A549 (cell line): ENCODE measurements around the gene NOD2. TPM values are rescaled to one million over a fixed set of nuclear protein-coding genes. Genes with fewer than 3 reads are reported as not detected.

Source experiments
- ATAC-seq, 2 experiments: fragments of 200-7000 bp in 1 of 2; fragments of >200 bp in 1 of 2; cut with Nextera tagmentation in 1 of 2; cut with Tn5 transposase in 1 of 2; 3 replicates each; pipeline versions ENCODE4 v1.8.0 to v1.9.1; 2018 to 2020; ENCODE audit warnings: mild to moderate bottlenecking in 1 of 2, moderate library complexity in 1 of 2
- CTCF ChIA-PET: fragments of 300-600 bp; sonication (Branson Sonifier 250); formaldehyde crosslinking; extraction: SDS; loops from one replicate; lab custom pipeline; 2021; ENCODE audit warnings: antibody characterized with exemption, inconsistent platforms; lab: Yijun Ruan, JAX
- POLR2A ChIA-PET: fragments of 350-600 bp; formaldehyde crosslinking; extraction: SDS; loops from one replicate; lab custom pipeline; 2021; ENCODE audit warnings: antibody characterized with exemption, inconsistent platforms; lab: Yijun Ruan, JAX
- DNase-seq, 2 experiments: peaks; one replicate each; pipeline versions ENCODE4 v3.0.0 to v3.0.0-alpha.2; 2011 to 2016; ENCODE audit warnings: low read depth in 1 of 2, low spot score in 1 of 2
- FAIRE-seq: peaks from 2 replicates; lab custom pipeline; 2011; peaks lifted over from hg19 to GRCh38; lab: Jason Lieb, UNC
- H3K27ac ChIP-seq, 2 experiments: fragments of >200 bp; sonication (Bioruptor Twin); formaldehyde crosslinking; 3 replicates each; pipeline ENCODE4 v1.5.1; 2016 to 2017
- H3K4me1 ChIP-seq: fragments of >200 bp; sonication (Bioruptor Twin); formaldehyde crosslinking; 3 replicates; pipeline ENCODE4 v1.6.1; 2016
- H3K4me2 ChIP-seq: fragments of >200 bp; sonication (Bioruptor Twin); formaldehyde crosslinking; 3 replicates; pipeline ENCODE4 v1.6.1; 2016
- H3K4me3 ChIP-seq: fragments of >200 bp; sonication (Bioruptor Twin); formaldehyde crosslinking; 3 replicates; pipeline ENCODE4 v1.5.1; 2016
- H3K9me3 ChIP-seq: fragments of >200 bp; sonication (Bioruptor Twin); formaldehyde crosslinking; 3 replicates; pipeline ENCODE4 v1.6.1; 2016
- ATOH8 ChIP-seq: fragments of 250-450 bp; sonication (Bioruptor Pico); IDR thresholded peaks from 2 replicates; pipeline ENCODE4 v1.5.0; 2020; ENCODE audit warnings: low read depth, mild to moderate bottlenecking, moderate library complexity
- BHLHE40 ChIP-seq: IDR thresholded peaks from 2 replicates; pipeline ENCODE4 v1.6.1; 2012; ENCODE audit warnings: low read depth, low read length, inconsistent platforms
- CBX2 ChIP-seq: fragments of 200-600 bp; sonication (generic); IDR thresholded peaks from 2 replicates; pipeline ENCODE4 v1.6.1; 2016; ENCODE audit warnings: low read depth, mild to moderate bottlenecking, borderline replicate concordance
- CHD4 ChIP-seq: fragments of 200-600 bp; sonication (generic); IDR thresholded peaks from 2 replicates; pipeline ENCODE4 v1.6.1; 2016; ENCODE audit warnings: antibody characterized with exemption, mild to moderate bottlenecking, borderline replicate concordance
- EP300 ChIP-seq, 2 experiments: fragments of >200 bp; sonication (Bioruptor Twin); formaldehyde crosslinking; IDR thresholded peaks; 2 replicates in 1 of 2; 3 replicates in 1 of 2; pipeline ENCODE4 v1.6.1; 2016 to 2017
- ESRRA ChIP-seq: fragments of 150-350 bp; IDR thresholded peaks from 2 replicates; pipeline ENCODE4 v1.6.1; 2014; ENCODE audit warnings: mild to moderate bottlenecking, low read length, borderline replicate concordance
- FOSB ChIP-seq: fragments of 250-450 bp; sonication (Bioruptor Pico); IDR thresholded peaks from 2 replicates; pipeline ENCODE4 v1.5.0; 2020; ENCODE audit warnings: mild to moderate bottlenecking, moderate library complexity
- FOSL2 ChIP-seq, 2 experiments: fragments of 450-650 bp in 1 of 2; fragments of >200 bp in 1 of 2; sonication (Bioruptor Twin) in 1 of 2; formaldehyde crosslinking; IDR thresholded peaks; 2 replicates each; pipeline versions ENCODE4 v1.5.0 to v1.6.1; 2016 to 2020; ENCODE audit warnings: mild to moderate bottlenecking in 1 of 2, moderate library complexity in 1 of 2
- GATA3 ChIP-seq: IDR thresholded peaks from 2 replicates; pipeline ENCODE4 v1.6.1; 2012; ENCODE audit warnings: borderline replicate concordance
- HDAC2 ChIP-seq: fragments of 200-600 bp; sonication (generic); IDR thresholded peaks from 2 replicates; pipeline ENCODE4 v1.6.1; 2016
- HES2 ChIP-seq: fragments of >200 bp; sonication (Bioruptor Twin); formaldehyde crosslinking; IDR thresholded peaks from 2 replicates; pipeline ENCODE4 v1.6.1; 2016
- HEYL ChIP-seq: fragments of 250-450 bp; sonication (Bioruptor Pico); IDR thresholded peaks from 2 replicates; pipeline ENCODE4 v1.8.0; 2021; ENCODE audit warnings: mild to moderate bottlenecking, moderate library complexity
- JUNB ChIP-seq: fragments of >200 bp; sonication (Bioruptor Twin); formaldehyde crosslinking; IDR thresholded peaks from 2 replicates; pipeline ENCODE4 v1.6.1; 2016
- MAFK ChIP-seq: fragments of 450-650 bp; IDR thresholded peaks from 2 replicates; pipeline ENCODE4 v1.6.1; 2014; ENCODE audit not compliant: partially characterized antibody
- MAZ ChIP-seq: fragments of 150-350 bp; IDR thresholded peaks from 2 replicates; pipeline ENCODE4 v1.6.1; 2014; ENCODE audit warnings: antibody characterized with exemption, low read depth, low read length, borderline replicate concordance
- NFE2L2 ChIP-seq: fragments of 150-350 bp; conservative IDR thresholded peaks from 2 replicates; pipeline ENCODE4 v1.6.1; 2014; ENCODE audit warnings: low read length
- NPAS2 ChIP-seq: fragments of 250-450 bp; sonication (Bioruptor Pico); IDR thresholded peaks from 2 replicates; pipeline ENCODE4 v1.8.0; 2022; ENCODE audit warnings: mild to moderate bottlenecking, moderate library complexity, borderline replicate concordance
- POLR2A ChIP-seq: IDR thresholded peaks from 2 replicates; pipeline ENCODE4 v1.6.1; 2012; ENCODE audit warnings: mild to moderate bottlenecking, low read length
- RCOR1 ChIP-seq: fragments of 150-350 bp; IDR thresholded peaks from 2 replicates; pipeline ENCODE4 v1.6.1; 2014; ENCODE audit warnings: antibody characterized with exemption, low read length, low read depth
- RFX5 ChIP-seq: fragments of 450-650 bp; IDR thresholded peaks from 2 replicates; pipeline ENCODE4 v1.7.1; 2014; ENCODE audit warnings: antibody characterized with exemption, mild to moderate bottlenecking, moderate library complexity
- RNF2 ChIP-seq: fragments of 200-600 bp; sonication (generic); IDR thresholded peaks from 2 replicates; pipeline ENCODE4 v1.6.1; 2016; ENCODE audit warnings: low read depth, mild to moderate bottlenecking, antibody characterized with exemption, moderate library complexity, borderline replicate concordance
- SREBF2 ChIP-seq: fragments of 450-650 bp; IDR thresholded peaks from 2 replicates; pipeline ENCODE4 v1.6.1; 2014; ENCODE audit warnings: mild to moderate bottlenecking, moderate library complexity
- TP53 ChIP-seq: fragments of 250-450 bp; sonication (Bioruptor Pico); IDR thresholded peaks from 2 replicates; pipeline ENCODE4 v1.5.0; 2021; ENCODE audit warnings: mild to moderate bottlenecking, moderate library complexity
- USF2 ChIP-seq: fragments of 450-650 bp; IDR thresholded peaks from 2 replicates; pipeline ENCODE4 v1.6.1; 2014; ENCODE audit warnings: antibody characterized with exemption
- ZSCAN20 ChIP-seq: fragments of 250-450 bp; sonication (Bioruptor Pico); IDR thresholded peaks from 2 replicates; pipeline ENCODE4 v1.8.0; 2022; ENCODE audit warnings: mild to moderate bottlenecking, moderate library complexity
- WGBS: methylation state at CpG from one replicate; pipeline ENCODE4 v1.1.6; 2017; ENCODE audit errors: missing lambda C conversion rate; 5-methylcytosine and 5-hydroxymethylcytosine counted together
- polyA plus RNA-seq, 4 experiments: library from polyadenylated mRNA; depleted of rRNA in 3 of 4; stranded (reverse); fragments of >200 nt; fragmentation: RNase III in 1 of 4; extraction: RNeasy Plus Mini Kit Qiagen cat#74134 plus additional on column Dnase treatment in 1 of 4; gene quantifications; 2 replicates in 3 of 4; 3 replicates in 1 of 4; pipeline ENCODE4 v1.2.3, GENCODE V29; 2011 to 2017
- TF ChIP-seq, protein P1 (sequence below): IDR thresholded peaks from 2 replicates; pipeline ENCODE4 v1.6.1; 2012
- TF ChIP-seq, protein P2 (sequence below): IDR thresholded peaks from 2 replicates; pipeline ENCODE4 v1.6.1; 2012

NOD2 gene
- polyA plus RNA-seq, 2 of the 4 experiments (the other 2 are of a cell fraction) = not detected

DNA sequence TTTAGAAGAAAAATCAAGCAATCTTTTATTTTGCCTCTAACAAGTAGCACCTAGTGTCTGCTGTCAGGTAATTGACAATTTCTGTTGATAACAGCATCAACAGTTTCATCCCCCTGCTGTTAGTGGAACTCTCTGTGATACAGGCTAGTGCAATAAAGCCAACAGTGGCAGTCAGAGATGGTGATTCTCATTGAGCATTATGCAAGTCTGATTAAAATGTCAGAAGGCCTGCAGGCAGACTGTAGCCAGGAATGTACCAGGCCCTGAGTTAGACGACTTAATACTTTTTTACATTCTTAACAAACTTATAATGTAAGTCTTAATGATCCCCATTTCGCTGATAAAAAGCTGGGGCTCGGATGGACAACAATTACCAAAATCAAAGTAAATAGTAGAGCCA lies 63.1 kb downstream of the NOD2 start:
- Histone ChIP-seq H3K9me3 (no peaks in the 10 kb centered on the region), H3K4me3 (no peak overlapping the region)
- FAIRE-seq = no peak
- POLR2A ChIA-PET = no interaction called here
- no peak for ATAC-seq
- TF ChIP-seq USF2 = no peak
- TF ChIP-seq NFE2L2 = no peak
- no peak for TF ChIP-seq CHD4
- TF ChIP-seq FOSL2 (IDR thresholded peaks at IDR 0.05) = no peak
- no peak for TF ChIP-seq FOSL2 (CRISPR knock-in tag; IDR thresholded peaks at IDR 0.05)
- TF ChIP-seq HDAC2 = no peak
- no peak for TF ChIP-seq CBX2
- TF ChIP-seq, protein P1, sequence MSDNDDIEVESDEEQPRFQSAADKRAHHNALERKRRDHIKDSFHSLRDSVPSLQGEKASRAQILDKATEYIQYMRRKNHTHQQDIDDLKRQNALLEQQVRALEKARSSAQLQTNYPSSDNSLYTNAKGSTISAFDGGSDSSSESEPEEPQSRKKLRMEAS = no peak
- no peak for TF ChIP-seq TP53 (CRISPR knock-in tag)
- no peak for TF ChIP-seq MAFK
- no peak for TF ChIP-seq SREBF2
- TF ChIP-seq BHLHE40 = no peak
- no peak for TF ChIP-seq POLR2A
- TF ChIP-seq, all 56 proteins: peak for 0
- DNase-seq = no peak
- CTCF ChIA-PET = interaction anchor here (1.3 kb wide), 1 partner anchor 50 kb away, joined by 5 read pairs; no protein-coding TSS in a partner anchor
- Histone ChIP-seq H3K4me2 (no peak overlapping the region), H3K27ac (no peak overlapping the region), H3K4me1 (no peaks in the 10 kb centered on the region)
- WGBS = 84% methylated on average over 3 of the region's 3 CpGs

DNA sequence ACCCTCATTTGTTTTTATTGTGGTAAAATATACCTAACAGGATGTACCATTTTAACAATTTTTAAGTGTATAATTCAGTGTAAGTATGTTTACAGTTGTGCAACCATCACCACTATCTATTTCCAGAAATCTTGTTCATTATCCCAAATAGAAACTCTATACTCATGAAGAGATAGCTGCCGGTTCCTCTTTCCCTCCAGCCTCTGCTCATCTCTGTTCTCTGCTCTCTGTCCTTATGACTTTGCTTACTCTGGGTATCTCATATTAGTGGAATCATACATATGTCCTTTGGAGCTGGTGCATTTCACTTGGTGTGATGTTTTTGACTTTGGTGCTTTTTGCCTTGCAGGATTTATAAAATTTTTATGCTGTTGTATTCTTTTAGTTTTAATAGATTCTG lies 67.9 kb downstream of the NOD2 start:
- ChIA-PET POLR2A (no interaction called here), CTCF (no interaction called here)
- Histone ChIP-seq H3K4me1 (peaks cover 4% of the 10 kb centered on the region; the same call in 1 of the 3 replicates), H3K4me3 (no peak overlapping the region), H3K4me2 (no peak overlapping the region), H3K9me3 (0 out of 3 replicates have a peak, but pooled peaks cover 2% of the 10 kb centered on the region), H3K27ac (no peak overlapping the region)
- no peak for DNase-seq
- ATAC-seq = no peak
- FAIRE-seq = no peak
- TF ChIP-seq RFX5 (no peak), ZSCAN20 (CRISPR knock-in tag) (no peak), HES2 (no peak), RNF2 (no peak), HEYL (CRISPR knock-in tag) (no peak), HDAC2 (no peak), RCOR1 (no peak), NPAS2 (CRISPR knock-in tag) (no peak), ESRRA (no peak), GATA3 (no peak), CHD4 (no peak), JUNB (no peak), EP300 (IDR thresholded peaks at IDR 0.05) (no peak), ATOH8 (no peak), MAZ (no peak), FOSB (CRISPR knock-in tag) (no peak)
- TF ChIP-seq, protein P2, sequence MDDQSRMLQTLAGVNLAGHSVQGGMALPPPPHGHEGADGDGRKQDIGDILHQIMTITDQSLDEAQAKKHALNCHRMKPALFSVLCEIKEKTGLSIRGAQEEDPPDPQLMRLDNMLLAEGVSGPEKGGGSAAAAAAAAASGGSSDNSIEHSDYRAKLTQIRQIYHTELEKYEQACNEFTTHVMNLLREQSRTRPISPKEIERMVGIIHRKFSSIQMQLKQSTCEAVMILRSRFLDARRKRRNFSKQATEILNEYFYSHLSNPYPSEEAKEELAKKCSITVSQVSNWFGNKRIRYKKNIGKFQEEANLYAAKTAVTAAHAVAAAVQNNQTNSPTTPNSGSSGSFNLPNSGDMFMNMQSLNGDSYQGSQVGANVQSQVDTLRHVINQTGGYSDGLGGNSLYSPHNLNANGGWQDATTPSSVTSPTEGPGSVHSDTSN = no peak
- WGBS = 100% methylated on average over 1 of the region's 1 CpG
